Astrocyte (in vitro differentiated cells and primary cell): ENCODE data around the gene NRG2. TPM values are rescaled to one million over a fixed set of nuclear protein-coding genes. Genes with fewer than 3 reads are reported as not detected.

Source experiments
- DNase-seq: peaks from one replicate; pipeline ENCODE4 v3.0.0-alpha.2; 2010; ENCODE audit warnings: low read depth
- FAIRE-seq: peaks from 2 replicates; lab custom pipeline; 2011; peaks lifted over from hg19 to GRCh38; lab: Jason Lieb, UNC
- H2AFZ ChIP-seq: 2 replicates; pipeline ENCODE4 v1.6.0; 2012; ENCODE audit warnings: low read depth, low read length, inconsistent platforms
- H3K27ac ChIP-seq: 2 replicates; pipeline ENCODE4 v1.5.1; 2011; ENCODE audit warnings: low read depth, low read length, inconsistent platforms
- H3K27me3 ChIP-seq: 2 replicates; pipeline ENCODE4 v1.6.0; 2011; ENCODE audit warnings: low read length, inconsistent platforms; ENCODE audit not compliant: insufficient read depth
- H3K36me3 ChIP-seq: 2 replicates; pipeline ENCODE4 v1.5.1; 2011; ENCODE audit warnings: low read length, inconsistent platforms; ENCODE audit not compliant: insufficient read depth
- H3K4me1 ChIP-seq: 2 replicates; pipeline ENCODE4 v1.5.1; 2011; ENCODE audit warnings: low read length, inconsistent platforms; ENCODE audit not compliant: insufficient read depth
- H3K4me2 ChIP-seq: 2 replicates; pipeline ENCODE4 v1.6.0; 2012; ENCODE audit warnings: low read length, inconsistent platforms
- H3K4me3 ChIP-seq: 2 replicates; pipeline ENCODE4 v1.5.1; 2011; ENCODE audit warnings: low read depth, mild to moderate bottlenecking, low read length, inconsistent platforms; ENCODE audit not compliant: insufficient read depth
- H3K79me2 ChIP-seq: 2 replicates; pipeline ENCODE4 v1.6.0; 2012; ENCODE audit warnings: mild to moderate bottlenecking, low read length, inconsistent platforms; ENCODE audit not compliant: insufficient read depth
- H3K9ac ChIP-seq: 2 replicates; pipeline ENCODE4 v1.6.0; 2012; ENCODE audit warnings: mild to moderate bottlenecking, low read length, inconsistent platforms
- H3K9me3 ChIP-seq: 2 replicates; pipeline ENCODE4 v1.5.1; 2012; ENCODE audit warnings: low read depth, mild to moderate bottlenecking, low read length, inconsistent platforms; ENCODE audit not compliant: insufficient read depth
- H4K20me1 ChIP-seq: 2 replicates; pipeline ENCODE4 v1.6.0; 2012; ENCODE audit warnings: low read length, inconsistent platforms; ENCODE audit not compliant: insufficient read depth
- H3K27ac Mint-ChIP-seq: one replicate; pipeline ENCODE4 v1.8.0; 2021; ENCODE audit warnings: mild to moderate bottlenecking, mixed read lengths; ENCODE audit not compliant: unreplicated experiment
- H3K27me3 Mint-ChIP-seq: one replicate; pipeline ENCODE4 v1.8.0; 2021; ENCODE audit warnings: low read depth, mixed read lengths; ENCODE audit not compliant: unreplicated experiment
- H3K36me3 Mint-ChIP-seq: one replicate; pipeline ENCODE4 v1.8.0; 2021; ENCODE audit warnings: low read depth, mixed read lengths; ENCODE audit not compliant: unreplicated experiment
- H3K4me1 Mint-ChIP-seq: one replicate; pipeline ENCODE4 v1.8.0; 2021; ENCODE audit warnings: low read depth, mixed read lengths; ENCODE audit not compliant: unreplicated experiment
- H3K4me3 Mint-ChIP-seq: one replicate; pipeline ENCODE4 v1.8.0; 2021; ENCODE audit warnings: mild to moderate bottlenecking, moderate library complexity, mixed read lengths; ENCODE audit not compliant: unreplicated experiment
- H3K9me3 Mint-ChIP-seq: one replicate; pipeline ENCODE4 v1.8.0; 2021; ENCODE audit warnings: mild to moderate bottlenecking, mixed read lengths; ENCODE audit not compliant: unreplicated experiment
- CTCF ChIP-seq: IDR thresholded peaks from 2 replicates; pipeline ENCODE4 v1.5.1; 2011; ENCODE audit warnings: low read depth, mild to moderate bottlenecking, inconsistent platforms, low read length, moderate library complexity; ENCODE audit not compliant: insufficient read depth
- EZH2 ChIP-seq: IDR thresholded peaks from 2 replicates; pipeline ENCODE4 v1.6.1; 2012; ENCODE audit warnings: mild to moderate bottlenecking, low read length, inconsistent platforms; ENCODE audit not compliant: insufficient read depth
- total RNA-seq: library from RNA; stranded (reverse); gene quantifications from 2 replicates; pipeline ENCODE4 v1.2.1, GENCODE V29; 2021

The NRG2 gene
- total RNA-seq, 1 donor from 2014 or later = 0.54 TPM

- H3K9me3 ChIP-seq = no peaks in the 10 kb centered on the region
- H3K79me2 ChIP-seq = no peaks in the 10 kb centered on the region
- DNase-seq (no peak), FAIRE-seq (no peak)
- no peaks in the 10 kb centered on the region for H3K4me1 Mint-ChIP-seq
- no peaks in the 10 kb centered on the region for H3K4me1 ChIP-seq
- no peak overlapping the region for H3K4me3 ChIP-seq
- H2AFZ ChIP-seq = no peak overlapping the region
- H3K27ac ChIP-seq = no peak overlapping the region
- H3K27ac Mint-ChIP-seq = no peak overlapping the region
- H3K36me3 ChIP-seq = no peaks in the 10 kb centered on the region
- no peak overlapping the region for H3K9ac ChIP-seq
- TF ChIP-seq EZH2 (no peak), CTCF (no peak)
- H3K36me3 Mint-ChIP-seq = no peaks in the 10 kb centered on the region
- H3K27me3 ChIP-seq = peaks cover 12% of the 10 kb centered on the region
- no peak overlapping the region for H3K4me2 ChIP-seq
- H3K4me3 Mint-ChIP-seq = no peak overlapping the region
- H4K20me1 ChIP-seq = no peaks in the 10 kb centered on the region
- H3K27me3 Mint-ChIP-seq = peaks cover 36% of the 10 kb centered on the region
- no peaks in the 10 kb centered on the region for H3K9me3 Mint-ChIP-seq
These were observed 186.4 kb downstream of the NRG2 start for GRCh38 chr5:139856714-139857113.

GRCh38 chr5:139855946-139856540 lies 187.1 kb downstream of the NRG2 start:
- FAIRE-seq (no peak), DNase-seq (no peak)
- TF ChIP-seq CTCF (no peak), EZH2 (no peak)
- no peak overlapping the region for H3K4me3 ChIP-seq
- H3K27me3 Mint-ChIP-seq = peaks cover 34% of the 10 kb centered on the region
- no peaks in the 10 kb centered on the region for H4K20me1 ChIP-seq
- H3K36me3 Mint-ChIP-seq = peaks cover 1% of the 10 kb centered on the region
- no peak overlapping the region for H2AFZ ChIP-seq
- no peaks in the 10 kb centered on the region for H3K9me3 ChIP-seq
- no peak overlapping the region for H3K27ac ChIP-seq
- peaks cover 12% of the 10 kb centered on the region for H3K27me3 ChIP-seq
- no peaks in the 10 kb centered on the region for H3K79me2 ChIP-seq
- H3K9me3 Mint-ChIP-seq = no peaks in the 10 kb centered on the region
- no peak overlapping the region for H3K4me2 ChIP-seq
- H3K36me3 ChIP-seq = no peaks in the 10 kb centered on the region
- H3K27ac Mint-ChIP-seq = no peak overlapping the region
- H3K4me3 Mint-ChIP-seq = no peak overlapping the region
- no peak overlapping the region for H3K9ac ChIP-seq
- H3K4me1 ChIP-seq = no peaks in the 10 kb centered on the region
- H3K4me1 Mint-ChIP-seq = no peaks in the 10 kb centered on the region

- Mint-ChIP-seq H3K4me1 (no peaks in the 10 kb centered on the region), H3K27me3 (peaks cover 32% of the 10 kb centered on the region), H3K4me3 (no peak overlapping the region), H3K27ac (no peak overlapping the region), H3K9me3 (no peaks in the 10 kb centered on the region), H3K36me3 (peaks cover 3% of the 10 kb centered on the region)
- Histone ChIP-seq H3K4me3 (no peak overlapping the region), H3K79me2 (no peaks in the 10 kb centered on the region), H2AFZ (no peak overlapping the region), H4K20me1 (no peaks in the 10 kb centered on the region), H3K27ac (no peak overlapping the region), H3K4me1 (no peaks in the 10 kb centered on the region), H3K9ac (no peak overlapping the region), H3K4me2 (no peak overlapping the region), H3K36me3 (no peaks in the 10 kb centered on the region), H3K9me3 (no peaks in the 10 kb centered on the region), H3K27me3 (peaks cover 9% of the 10 kb centered on the region)
- no peak for TF ChIP-seq CTCF
- TF ChIP-seq EZH2 = no peak
- DNase-seq = no peak
- FAIRE-seq = no peak
These were observed 187.6 kb downstream of the NRG2 start for GRCh38 chr5:139855451-139855850.
